NT2/D1 (cell line): ENCODE data around the gene PNPLA3.

Source experiments
- SUZ12 ChIP-seq: IDR thresholded peaks from 2 replicates; pipeline ENCODE4 v1.6.1; 2011; ENCODE audit not compliant: insufficient read length, insufficient read depth; ENCODE audit errors: extremely low read depth
- YY1 ChIP-seq: IDR thresholded peaks from 2 replicates; pipeline ENCODE4 v1.6.1; 2011; ENCODE audit not compliant: insufficient read length, insufficient read depth
- ZNF274 ChIP-seq: IDR thresholded peaks from 2 replicates; pipeline ENCODE4 v1.6.1; 2011; ENCODE audit warnings: mild to moderate bottlenecking, low read depth, low read length

DNA sequence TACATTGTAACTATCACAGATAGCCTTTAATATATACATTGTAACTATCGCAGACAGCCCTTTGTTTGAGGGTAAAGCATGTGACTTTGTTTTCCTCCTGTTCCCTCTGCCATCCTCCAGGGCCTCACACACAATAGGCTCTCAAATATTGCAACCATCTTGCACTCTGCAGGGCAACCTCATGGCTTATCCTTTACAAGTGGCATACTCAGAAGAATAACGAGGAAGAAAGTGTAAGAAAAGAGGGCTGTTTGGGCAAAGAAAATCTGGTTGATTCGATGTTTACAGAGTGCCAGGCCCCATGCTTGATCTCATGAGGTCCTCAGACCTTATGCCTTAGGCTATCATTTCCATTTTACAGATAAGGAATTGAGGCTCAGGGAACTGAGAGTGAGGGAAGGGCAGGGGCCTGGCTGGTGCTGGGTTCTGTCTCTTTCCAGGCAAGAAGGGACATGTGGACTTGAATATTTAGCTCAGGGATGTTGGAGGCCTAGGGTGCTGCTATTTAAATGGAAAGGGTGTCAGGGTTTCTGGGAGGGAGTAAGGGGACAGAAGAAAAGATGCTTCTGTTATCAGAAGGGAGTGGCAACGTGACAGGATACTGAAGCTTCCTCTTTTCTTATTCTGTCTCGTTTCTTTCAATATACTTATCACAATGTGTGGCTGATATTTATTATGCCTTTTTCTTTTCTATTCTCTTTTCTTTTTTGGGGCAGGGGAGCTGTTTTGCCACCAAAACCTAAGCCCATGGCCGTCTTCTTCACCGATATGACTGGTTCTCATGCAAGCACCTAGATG, 30.6 kb downstream of the PNPLA3 start:
- TF ChIP-seq ZNF274 = no peak
- TF ChIP-seq SUZ12 = no peak
- TF ChIP-seq YY1 = no peak
